Smooth muscle cell of the brain vasculature (primary cell): ENCODE results near the gene HSP90AA1.
"Not testable (repeated sequence)": the region's sequence is repeated elsewhere in the genome, so short reads cannot be mapped to it uniquely, and the experiment has no call there.

ENCODE experiments used
- DNase-seq: peaks from one replicate; pipeline ENCODE4 v3.0.0-alpha.2; 2012; ENCODE audit warnings: low read depth, low spot score

The HSP90AA1 gene

DNA sequence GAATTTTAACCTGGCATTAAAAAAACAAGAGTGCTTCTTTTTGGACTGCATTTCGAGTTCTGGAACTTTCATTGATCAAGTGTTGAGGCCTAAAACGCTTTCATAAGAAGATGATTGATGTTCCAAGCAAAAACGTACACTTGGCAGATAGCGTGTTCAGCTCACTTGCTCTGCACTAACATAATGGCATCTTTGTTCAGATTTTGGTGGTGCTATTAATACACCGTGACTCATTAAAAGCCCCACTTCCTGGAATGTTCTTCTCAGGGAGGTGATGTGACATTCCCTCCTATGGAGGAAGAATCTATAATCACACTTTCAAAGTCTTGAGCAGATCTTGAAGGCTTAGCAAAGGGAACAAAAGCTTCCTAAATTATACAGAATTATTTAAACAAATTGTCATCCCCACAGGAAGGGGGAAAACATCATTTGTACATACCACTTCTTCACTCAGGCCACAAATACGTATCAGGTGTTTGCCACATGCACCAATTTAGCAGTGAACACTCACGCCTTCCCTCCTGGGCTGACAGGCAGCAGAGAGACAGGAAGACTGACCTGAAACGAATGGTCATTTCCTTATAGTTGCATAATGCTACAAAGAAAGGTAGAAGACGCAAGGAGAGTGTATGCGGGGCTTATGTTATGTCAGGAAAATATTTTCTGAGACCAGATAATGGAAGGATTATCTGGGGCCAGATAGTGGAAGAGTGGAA, 15.4 kb downstream of the HSP90AA1 start:
- no peak for DNase-seq

DNA sequence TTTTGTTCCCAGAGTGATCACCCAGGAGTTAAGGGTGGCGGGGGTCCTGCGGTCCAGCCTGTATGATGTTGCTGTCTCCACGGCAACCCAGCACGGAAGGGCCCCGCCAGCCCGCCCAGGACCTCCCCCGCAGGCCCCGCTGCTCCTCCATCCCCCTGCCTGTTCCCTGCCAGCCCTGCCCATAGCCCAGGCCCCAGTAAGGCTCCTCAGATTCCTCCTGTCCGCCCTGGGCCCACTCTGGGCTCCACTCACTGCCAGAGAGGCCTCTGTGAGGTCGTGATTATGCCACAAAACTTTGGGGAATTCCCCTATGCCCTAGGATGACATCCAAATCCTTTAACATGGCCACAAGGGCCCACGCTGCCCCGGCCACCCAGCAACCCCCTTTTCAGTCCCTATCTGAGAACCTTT, 20.8 kb downstream of the HSP90AA1 start:
- no peak for DNase-seq

DNA sequence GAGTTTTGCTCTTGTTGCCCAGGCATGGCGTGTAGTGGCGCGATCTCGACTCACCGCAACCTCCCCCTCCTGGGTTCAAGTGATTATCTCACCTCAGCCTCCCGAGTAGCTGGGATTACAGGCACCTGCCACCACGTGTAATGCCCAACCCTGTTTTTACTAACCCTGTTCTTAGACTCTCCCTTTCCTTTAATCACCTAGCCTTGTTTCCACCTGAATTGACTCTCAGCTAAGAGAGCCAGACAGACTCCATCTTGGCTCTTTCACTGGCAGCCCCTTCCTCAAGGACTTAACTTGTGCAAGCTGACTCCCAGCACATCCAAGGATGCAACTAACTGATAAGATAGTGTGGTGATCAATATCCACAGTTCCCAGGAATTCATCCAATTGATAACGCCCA, 22.3 kb downstream of the HSP90AA1 start:
- DNase-seq, result not testable (repeated sequence)

DNA sequence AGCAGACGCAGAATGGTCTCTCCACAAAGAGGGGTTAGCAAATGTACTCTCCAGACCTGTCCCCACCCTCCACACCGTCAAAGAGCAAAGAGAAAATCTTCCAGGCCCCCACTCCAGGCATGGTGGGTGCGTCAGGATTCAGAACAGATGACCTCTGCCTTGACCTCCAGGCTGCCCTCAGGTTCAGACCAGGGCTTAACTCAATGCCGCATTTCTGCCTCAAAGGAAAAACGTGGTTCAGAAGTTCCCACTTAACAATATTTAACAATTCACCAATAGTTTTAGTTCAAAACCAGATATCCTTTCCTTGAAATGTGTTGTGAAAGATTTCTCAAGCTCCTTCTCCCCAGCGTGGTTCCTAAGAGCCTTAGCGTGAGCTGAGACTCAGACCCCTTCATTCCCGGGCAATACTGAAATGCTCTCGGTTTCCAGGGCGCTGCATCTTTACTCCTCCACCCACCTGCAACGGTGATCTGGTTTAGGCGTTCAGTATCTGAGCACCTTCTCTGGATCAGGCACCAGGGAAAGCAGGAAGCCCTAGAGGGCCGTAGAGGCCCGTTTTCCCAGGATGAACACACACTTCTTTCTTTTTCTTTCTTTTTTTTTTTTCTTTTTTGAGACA, 22.9 kb downstream of the HSP90AA1 start:
- DNase-seq, result no peak

DNA sequence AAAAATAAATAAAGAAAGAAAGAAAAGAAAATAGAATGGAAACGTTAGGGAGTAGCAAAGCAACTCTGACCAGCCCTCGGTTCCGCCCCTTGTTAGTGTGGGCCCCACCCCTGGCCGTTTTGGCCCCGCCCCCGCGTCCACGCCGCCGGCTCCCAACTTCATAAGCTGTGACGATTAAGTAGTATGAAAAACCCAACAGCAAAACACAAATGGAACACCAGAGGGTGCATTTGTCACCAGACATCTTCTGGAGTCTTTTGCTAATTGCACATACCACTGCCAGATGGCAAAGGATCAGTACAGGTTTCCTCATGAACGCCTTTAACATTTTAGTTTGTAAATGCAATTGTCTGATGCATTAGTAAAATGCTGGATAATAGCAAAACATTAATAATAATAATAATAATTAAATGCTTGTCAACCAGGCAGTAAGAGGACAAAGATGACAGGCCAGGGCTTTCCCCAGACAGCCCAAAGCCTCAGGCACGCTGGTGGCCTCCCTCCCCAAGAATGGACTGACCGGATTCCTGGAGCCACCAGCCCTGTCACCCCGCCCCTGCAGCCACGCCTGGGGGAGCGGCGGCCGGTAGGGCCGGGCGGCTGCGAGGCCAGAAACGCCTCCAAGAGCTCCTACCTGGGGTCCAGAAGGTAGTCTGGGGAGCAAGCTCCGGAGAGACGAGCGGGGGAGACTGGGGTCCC, 23.6 kb downstream of the HSP90AA1 start:
- peak; percentile 57 for DNase-seq

DNA sequence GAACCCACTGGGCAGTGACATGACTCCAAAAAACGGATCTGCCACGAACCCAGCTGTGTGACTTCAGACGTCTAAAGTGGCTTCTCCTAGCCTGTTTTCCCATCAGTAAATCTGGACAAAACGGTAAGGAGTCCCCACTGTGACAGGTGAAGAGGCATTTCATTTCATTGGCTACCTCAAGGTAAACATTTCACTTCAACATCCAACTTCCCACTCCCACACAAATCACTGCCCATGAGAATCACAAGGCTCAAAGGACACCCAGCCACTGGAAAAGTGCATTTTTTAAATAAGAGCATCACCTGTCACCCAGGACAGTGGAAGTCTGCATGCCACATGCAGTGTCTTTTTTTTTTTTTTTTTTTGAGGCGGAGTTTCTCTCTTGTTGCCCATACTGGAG, 27.9 kb downstream of the HSP90AA1 start:
- DNase-seq, result no peak

DNA sequence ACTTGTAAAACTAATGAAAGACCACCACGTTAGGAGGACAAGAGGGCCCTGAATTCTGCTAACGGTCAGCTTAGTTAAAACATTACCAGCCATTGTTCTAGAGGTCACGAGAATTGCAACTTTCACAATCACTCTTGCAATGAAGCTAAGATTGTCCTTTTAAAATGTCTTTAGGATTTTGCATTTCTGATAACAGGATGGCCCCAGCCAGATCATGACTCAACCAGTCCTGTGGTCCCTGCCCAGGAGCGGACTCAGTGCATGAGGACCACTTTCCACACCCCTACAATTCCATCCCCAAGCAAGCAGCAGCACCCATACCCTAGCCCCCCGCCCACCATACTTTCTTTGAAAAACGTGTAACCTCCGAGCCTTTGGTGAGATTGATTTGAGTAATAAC, 28.7 kb downstream of the HSP90AA1 start:
- DNase-seq, result no peak

DNA sequence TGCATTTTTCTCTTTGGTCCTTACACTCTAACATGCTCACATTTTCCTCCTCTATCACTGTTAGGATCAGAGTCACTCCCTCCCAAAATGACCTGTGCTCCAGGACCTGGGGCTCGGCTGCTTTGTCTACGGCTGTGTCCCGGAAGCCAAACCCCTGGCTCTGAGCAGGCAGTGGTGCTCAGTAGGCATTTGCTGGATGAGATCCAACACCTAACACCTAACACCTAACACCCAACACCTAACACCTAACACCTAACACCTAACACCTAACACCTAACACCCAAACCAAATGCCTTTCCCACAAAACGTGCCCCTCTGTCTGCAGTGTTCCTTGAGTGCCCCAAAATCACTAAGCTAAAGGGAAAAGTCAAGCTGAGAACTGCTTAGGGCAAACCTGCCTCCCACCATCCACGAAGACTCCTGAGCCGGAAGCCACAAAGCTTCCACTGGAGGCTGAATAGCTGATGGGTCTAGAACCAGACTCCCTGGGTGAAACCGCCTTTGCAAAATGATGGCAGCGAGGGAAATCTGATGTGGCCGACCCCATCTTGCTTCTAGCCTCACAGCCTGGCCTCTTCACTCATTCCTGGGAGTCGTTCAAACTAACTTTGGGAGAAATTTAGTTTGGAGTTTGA, 29.2 kb downstream of the HSP90AA1 start:
- no peak for DNase-seq

DNA sequence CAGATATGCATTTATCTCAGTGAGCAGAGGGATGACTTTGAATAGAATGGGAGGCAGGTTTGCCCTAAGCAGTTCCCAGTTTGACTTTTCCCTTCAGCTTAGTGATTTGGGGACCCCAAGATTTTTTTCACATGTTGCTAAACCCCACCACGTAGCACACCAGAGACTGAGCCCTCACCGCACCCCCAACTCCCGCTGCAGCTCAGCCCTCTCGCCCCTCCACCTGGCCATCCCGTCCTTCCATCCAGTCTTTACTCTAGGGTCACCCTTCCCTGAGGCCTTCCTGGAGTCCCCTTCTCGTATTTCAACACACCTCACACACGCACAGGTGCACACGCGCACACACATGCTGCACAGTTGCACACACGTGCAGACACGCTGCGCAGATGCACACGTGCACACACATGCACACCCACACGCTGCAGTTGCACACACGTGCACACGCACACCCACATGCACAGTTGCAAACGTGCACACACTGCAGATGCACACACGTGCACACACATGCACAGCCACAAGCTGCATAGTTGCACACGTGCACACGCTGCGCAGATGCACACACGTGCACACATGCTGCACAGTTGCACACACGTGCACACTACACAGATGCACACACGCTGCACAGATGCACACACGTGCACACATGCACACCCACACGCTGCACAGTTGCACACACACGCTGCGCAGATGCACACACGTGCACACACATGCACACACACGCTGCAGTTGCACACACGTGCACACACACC, 30.0 kb downstream of the HSP90AA1 start:
- no peak for DNase-seq

DNA sequence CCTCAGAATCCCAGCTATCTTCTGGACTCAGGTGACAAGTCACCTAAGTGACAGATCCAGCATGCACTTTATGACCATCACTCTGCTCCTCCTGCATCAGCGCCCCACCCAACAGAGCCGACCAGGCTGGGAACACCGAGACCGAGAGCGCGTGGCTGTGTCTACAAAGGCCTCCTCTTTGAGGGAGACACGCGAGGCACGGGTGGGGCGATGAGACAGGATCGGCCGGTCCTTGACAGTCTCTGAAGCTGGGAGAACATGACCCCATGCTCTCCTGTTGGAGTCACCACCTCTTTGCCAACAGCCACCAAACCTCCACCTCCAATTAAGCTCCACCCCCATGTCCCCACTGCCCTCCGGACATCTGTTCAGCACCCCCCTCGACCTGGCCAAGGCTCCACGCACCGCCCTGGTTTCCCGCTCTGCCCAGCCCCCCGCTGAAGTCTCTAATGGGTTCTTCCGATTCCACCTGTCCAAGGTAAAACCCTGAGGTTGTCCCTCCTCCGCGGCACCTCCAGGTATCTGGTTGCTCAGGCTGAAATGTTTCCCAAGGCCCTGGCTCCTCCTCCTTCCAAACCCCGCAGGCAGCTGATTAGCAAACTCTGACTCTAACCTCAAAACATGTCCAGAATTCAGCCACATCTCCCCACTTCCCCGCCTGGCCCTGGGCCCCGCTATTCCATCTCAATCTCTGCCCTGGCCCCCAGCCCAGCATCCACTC, 31.5 kb downstream of the HSP90AA1 start:
- DNase-seq, result no peak

DNA sequence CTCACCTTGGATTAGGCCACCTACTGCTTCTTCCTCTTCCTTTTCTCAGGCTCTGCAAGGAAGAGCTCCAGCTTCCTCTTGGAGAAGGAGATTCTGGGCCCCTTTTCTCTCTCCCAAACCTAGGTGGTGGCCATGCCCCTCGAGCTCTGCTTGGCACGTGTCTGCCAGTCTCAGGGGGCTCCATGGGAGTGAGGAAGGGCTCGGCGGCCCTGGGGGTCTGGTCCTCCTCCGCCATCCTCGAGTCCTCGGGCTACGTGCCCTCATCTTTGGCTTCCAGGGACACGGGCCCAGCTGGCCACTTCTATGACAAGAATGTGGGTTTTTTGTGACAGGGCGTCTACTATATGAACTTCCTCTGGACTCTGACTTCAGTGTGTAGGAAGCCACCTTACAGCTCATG, 34.3 kb downstream of the HSP90AA1 start:
- DNase-seq, result no peak

DNA sequence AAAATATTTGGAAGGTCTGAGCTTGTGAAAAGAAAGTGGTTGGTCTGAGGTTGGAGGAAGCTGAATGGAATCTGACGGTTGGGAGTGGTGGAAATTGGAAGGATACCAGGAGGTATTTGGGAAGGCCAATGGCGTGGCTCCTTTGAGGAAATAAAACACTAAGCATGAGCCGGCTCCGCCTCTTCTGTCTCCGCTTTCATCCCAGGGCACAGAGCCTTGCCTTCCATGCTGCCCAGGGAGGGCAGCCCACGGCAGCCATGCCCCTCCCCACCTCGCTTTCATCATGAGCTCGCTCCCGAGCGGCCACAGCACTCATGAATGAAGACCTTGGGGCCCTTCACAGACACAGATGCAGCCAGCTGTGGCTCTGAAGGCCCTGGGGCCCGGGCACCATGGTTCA, 36.2 kb downstream of the HSP90AA1 start:
- no peak for DNase-seq

DNA sequence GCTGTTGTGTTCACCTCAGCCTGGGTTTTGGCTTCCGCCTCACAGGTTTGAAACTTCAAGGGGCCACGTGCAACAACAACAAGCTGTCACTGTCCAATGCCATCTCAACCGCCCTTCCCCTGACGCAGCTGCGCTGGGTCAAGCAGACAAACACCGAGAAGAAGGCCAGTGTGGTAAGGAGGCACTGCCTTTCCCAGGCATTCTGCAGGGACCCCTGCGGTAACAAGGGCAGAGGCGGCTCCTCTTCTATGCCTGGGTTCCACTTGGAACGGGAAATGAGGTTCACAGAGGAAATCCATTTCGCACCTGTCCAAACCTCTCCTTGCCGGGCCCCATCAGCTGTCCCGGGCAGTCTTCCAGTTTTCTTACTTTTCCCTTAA, 36.8 kb downstream of the HSP90AA1 start:
- no peak for DNase-seq

DNA sequence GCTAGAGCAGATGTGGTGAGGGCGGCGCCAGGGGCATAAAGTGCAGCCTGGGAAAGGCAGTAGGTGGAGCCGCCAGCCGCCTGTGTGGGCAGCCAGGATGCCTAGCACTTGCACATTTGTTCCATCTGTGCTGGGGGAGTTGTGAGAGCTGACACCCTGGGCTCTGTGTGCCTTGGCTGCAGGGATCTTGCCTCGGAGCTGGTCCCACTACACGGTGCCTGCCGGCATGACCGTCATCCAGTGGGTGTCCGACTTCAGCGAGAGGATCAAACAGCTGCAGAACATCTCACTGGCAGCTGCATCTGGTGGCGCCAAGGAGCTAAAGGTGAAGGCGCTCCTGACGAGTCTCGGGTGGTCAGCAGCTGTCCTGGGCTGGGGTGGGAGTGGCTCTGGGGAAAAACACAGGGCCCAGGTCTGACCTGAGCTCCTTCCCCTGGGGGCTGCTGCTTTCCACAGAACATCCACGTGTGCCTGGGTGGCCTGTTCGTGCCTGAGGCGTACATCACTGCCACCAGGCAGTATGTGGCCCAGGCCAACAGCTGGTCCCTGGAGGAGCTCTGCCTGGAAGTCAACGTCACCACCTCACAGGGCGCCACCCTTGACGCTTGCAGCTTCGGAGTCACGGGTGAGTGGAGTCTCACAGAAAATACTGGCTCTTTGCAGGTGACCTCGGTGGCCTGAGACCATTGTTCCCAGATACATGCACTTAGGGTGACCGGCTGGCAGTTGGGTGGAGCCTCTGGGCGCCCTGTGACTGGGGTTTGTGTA, 37.4 kb downstream of the HSP90AA1 start:
- DNase-seq, result no peak

DNA sequence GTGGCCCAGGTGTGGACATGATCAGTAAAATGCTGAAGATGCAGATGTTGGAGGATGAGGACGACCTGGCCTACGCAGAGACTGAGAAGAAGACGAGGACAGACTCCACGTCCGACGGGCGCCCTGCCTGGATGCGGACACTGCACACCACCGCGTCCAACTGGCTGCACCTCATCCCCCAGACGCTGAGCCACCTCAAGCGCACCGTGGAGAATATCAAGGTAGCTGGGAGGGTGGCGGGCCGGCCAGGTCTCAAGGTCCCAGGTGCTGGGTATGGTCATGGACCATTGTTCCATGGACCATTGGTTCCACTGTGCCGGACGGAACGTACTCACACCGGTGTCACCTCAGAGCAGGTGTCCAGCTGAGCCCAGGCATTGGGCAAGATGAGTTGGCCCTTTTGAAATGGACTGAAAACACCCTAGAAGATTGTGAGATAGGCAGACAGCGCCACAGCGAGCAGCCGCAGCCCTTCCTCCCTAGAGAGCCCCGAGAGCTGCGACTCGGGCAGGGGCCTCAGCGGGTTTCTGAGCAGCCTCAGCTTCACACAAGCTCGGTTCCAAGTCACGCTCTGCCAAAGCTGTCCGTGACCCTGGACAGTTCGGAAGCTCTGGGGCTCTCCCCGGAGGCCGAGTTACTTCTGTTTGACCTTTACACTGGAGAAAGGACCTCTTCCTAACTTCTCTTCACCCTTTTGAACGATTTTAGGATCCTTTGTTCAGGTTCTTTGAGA, 38.9 kb downstream of the HSP90AA1 start:
- DNase-seq, result no peak

DNA sequence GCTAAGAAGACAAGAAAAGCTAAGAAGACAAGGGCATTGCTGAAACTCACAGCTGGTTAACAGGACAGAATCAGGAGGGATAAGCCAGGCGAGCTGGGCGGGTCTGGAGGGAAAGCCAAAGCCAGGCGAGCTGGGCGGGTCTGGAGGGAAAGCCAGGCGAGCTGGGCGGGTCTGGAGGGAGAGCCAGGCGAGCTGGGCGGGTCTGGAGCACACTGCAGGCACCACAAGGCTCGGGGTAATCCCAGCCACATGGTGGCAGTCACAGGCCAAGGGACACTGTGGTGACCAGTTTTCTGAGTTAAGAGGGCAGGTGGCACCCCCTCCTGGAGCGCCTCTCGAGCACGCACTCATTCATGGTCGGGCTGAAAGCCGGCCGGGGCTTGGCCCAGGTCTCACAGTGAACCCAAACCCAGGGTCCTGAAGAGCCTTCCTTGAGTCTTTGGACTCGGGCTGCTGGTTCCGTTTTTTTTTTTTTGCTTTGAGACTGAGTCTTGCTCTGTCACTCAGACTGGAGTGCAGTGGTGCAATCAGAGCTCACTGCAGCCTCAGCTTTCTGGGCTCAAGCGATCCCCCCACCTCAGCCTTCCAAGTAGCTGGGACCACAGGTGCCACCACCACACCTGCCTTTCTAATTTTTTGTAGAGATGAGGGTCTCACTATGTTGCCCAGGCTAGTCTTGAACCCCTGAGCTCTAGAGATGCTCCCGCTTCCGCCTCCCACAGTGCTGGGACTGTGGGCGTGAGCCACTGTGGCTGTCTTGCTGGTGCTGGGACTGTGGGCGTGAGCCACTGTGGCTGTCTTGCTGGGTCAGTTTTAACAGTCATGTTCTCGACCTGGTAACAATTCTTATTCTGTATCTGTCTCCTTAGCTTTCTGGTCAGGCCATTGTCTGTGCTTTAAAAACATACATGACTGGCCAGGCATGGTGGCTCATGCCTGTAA, 40.2 kb downstream of the HSP90AA1 start:
- DNase-seq, result no peak

DNA sequence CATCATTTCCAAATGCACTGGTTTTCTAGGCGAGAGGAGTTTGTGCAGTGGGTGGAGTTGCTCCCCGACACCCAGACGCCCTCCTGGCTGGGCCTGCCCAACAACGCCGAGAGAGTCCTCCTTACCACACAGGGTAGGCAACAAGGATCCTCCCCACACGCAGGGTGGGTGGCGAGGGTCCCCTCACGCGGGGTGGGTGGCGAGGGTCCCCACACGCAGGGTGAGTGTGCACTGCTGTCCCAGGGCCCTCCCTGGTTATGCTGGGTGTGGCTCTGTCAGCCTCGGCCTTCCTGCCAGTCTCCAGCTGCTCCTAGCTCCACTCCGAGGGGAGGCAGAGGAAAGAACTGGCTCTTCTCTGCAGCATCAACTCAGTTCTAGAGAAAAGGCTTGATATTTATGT, 42.3 kb downstream of the HSP90AA1 start:
- DNase-seq, result no peak

DNA sequence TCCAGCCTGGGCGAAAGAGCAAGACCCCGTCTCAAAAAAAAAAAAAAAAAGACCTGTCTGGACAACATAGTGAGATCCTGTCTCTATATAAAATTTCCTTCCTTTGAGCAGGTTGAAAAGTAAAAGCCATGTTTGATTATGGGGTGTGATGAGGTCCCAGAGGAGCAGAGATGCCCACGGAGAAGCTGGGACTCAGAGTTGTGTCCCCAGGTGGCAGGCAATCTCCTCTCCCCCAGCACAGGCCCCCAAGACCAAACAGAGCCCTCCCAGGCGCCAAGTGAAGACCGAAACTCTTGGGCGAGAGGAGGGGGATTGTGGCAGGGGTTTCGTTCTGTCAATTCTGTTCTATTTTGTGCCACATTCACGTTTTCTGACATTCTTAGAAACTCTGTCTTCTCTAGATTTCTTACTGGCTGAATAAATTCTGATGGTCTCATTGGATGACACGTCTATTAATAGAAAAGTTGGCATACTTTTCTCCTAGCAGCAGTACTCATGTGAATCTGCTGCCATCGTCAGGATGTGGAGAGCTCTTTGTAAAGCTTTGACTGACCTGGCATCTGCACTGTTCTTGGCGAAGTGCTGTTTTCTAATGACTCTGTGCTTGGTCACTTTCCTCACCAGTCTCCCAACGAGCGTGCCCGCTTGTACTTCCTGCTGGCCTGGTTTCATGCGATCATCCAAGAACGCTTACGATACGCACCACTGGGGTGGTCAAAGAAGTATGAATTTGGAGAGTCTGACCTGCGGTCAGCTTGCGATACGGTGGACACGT, 43.4 kb downstream of the HSP90AA1 start:
- DNase-seq, result no peak
